ENCODE data around the gene MOB1A. TPM values are rescaled to one million over a fixed set of nuclear protein-coding genes. Genes with fewer than 3 reads are reported as not detected.

MOB1A gene
- total and polyA plus RNA-seq, 2 of the 13 experiments (the other 11 are each of a cell fraction or from before 2014, with no cell fraction given): 48.2 to 139 TPM

DNA sequence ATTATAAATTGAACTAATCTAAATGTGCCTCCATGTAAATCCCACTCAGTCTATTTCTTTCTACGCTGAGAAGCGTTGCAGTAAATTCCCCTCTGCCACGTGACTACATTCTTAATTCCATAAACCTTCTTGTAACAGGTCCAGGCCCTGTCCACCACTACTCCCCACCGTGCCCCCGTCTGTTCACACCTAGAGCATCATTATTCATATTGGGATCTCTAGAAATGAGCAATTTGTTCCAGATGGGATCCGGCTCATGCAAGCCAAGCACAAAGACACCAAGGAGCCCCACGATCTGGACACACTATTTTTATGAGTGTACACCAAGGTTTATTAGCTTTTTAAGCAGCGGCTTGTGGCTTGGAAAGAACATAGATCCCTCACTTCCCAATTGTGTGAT is 69.1 kb downstream of the MOB1A start (continued):
- TF ChIP-seq ATM (IDR thresholded peaks at IDR 0.05; ENCODE audit: borderline replicate concordance) (no peak), RAD51 (IDR thresholded peaks at IDR 0.05; ENCODE audit: borderline replicate concordance) (no peak)

GRCh38 chr2:74107071-74107470 is 71.6 kb downstream of the MOB1A start:
- H3K9me3 ChIP-seq (ENCODE audit: low read length): no peaks in the 10 kb centered on the region
- H3K27ac ChIP-seq (ENCODE audit: extremely low read length, insufficient read depth, low read length): no peak overlapping the region
- POLR2A ChIA-PET: interaction anchor here (1.4 kb wide), 1 partner anchor 13 kb away, joined by 4 read pairs; no protein-coding TSS in a partner anchor
- no TSS peak for BruUV-seq (replicated peaks)
- no peak overlapping the region for H3K9ac ChIP-seq (ENCODE audit: insufficient read depth, low read depth, low read length)
- in situ Hi-C loops (cut with HindIII; ENCODE audit: extremely low pct_ligation_motif_present, low pct_unique_long_range_greater_than_20kb) (no loop called here), intact Hi-C loops (cut with micrococcal nuclease; ENCODE audit: unreplicated experiment) (no loop called here)
- WGBS (ENCODE audit: low lambda C conversion rate): 86% methylated on average over 12 of the region's 12 CpGs
- FAIRE-seq (no peak), DNase-seq (ENCODE audit: low spot score) (no peak), ATAC-seq (no peak)
- no peak overlapping the region for H3K4me2 ChIP-seq (ENCODE audit: low read depth, low read length)
- H3K4me3 ChIP-seq (replicated peaks in 1 of 3; ENCODE audit: insufficient read depth in 1 of 3, low read depth in 2 of 3, low read length in 3 of 3): no peak overlapping the region
- no peaks in the 10 kb centered on the region for H3K79me2 ChIP-seq (ENCODE audit: insufficient read depth, low read length)
- CTCF ChIA-PET (ENCODE audit: low intra/inter-chr PET ratio, low total read pairs): no interaction called here
- no peaks in the 10 kb centered on the region for H4K20me1 ChIP-seq (ENCODE audit: insufficient read depth, low read length)
- no peak overlapping the region for H2AFZ ChIP-seq (ENCODE audit: low read length)
- no peak for TF ChIP-seq REXO4 (CRISPR knock-in tag; IDR thresholded peaks at IDR 0.05; ENCODE audit: borderline replicate concordance)
- no peak for TF ChIP-seq AFF4 (CRISPR knock-in tag; IDR thresholded peaks at IDR 0.05)
- TF ChIP-seq RBM22 (optimal IDR thresholded peaks at IDR 0.05; ENCODE audit: low read length): peak; percentile 27
- H3K27me3 ChIP-seq (ENCODE audit: control insufficient read depth in 1 of 2, insufficient read depth in 2 of 2, low read length in 2 of 2): no peaks in the 10 kb centered on the region
- no peaks in the 10 kb centered on the region for H3K4me1 ChIP-seq (ENCODE audit: insufficient read depth, low read length)
- H3K36me3 ChIP-seq (replicated peaks in 1 of 2; ENCODE audit: control insufficient read depth in 1 of 2, insufficient read depth in 2 of 2, low read length in 2 of 2): peaks cover 5 to 18% of the 10 kb centered on the region in 2 experiments
